IPS-NIHi7 (cell line): Measurements from ENCODE around the gene MTSS2.

Experiments
- DNase-seq: peaks from one replicate; pipeline ENCODE4 v3.0.0; 2012; ENCODE audit warnings: mixed read lengths; ENCODE audit errors: extremely low spot score

Gene MTSS2

DNA sequence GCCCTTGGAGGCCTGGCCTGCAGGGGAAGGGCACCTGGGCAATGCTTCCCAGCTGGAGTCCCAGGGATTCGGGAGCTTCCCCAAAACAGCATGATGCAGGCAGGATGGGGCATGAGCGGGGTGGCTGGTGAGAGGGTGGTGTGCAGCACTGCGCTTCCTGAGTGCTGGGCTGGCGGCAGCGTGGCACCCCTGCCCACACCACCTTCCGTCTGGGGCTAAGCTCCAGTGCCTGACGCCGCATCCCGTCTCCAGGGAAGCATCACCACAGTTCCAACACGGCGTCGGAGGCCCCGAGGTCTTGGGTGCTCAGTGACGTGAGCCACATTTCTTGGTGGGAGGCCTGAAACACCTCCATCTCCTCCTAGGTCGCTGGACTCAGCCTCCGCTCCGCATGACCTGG is 13.8 kb upstream of the MTSS2 start:
- DNase-seq = no peak

DNA sequence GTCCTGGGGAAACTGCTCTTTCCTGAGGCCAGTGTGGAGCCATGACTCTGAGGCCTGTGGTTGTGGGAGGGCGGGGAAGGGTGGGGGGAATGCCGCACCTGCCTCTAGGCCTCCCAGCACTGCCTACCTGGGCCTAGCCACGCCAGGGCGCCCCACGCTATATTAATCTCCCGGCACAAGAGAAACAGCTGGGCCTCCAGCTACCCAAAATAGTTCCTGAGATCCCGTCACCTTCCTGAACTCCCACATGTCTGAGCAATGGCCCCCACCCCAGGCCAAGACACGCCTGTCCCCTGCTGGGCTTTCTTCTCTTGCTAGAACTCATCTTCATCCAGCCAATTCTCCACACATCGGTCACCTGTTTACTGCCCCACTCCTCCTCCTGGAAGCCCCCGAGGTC is 13.0 kb upstream of the MTSS2 start:
- DNase-seq = no peak

DNA sequence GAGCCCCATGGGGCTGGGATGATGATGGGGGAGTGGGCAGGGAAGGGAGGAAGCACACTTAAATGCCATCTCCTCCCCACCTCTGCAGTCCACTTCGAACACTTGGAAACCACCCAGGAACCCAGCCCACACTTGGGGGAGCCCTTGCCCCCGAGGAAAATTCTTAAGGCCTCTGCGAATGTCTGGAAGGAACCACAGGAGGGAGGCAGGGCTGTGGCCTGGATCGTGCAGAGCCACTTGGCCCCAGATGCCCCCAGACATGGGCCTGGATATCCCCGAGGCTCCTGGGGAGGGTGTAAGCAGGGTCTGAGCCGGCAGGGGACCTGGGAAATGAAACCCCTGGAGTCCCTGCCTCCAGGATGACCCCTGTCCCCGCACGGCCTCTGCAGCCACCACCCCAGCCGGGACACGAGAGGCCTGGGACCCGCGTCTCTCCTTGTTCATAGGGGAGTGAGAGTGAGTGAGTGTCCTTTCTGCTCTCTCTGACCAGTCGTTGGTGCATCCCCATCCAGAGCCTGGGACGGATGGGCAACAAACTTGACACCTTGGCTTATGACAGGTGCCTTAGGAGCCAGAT is 11.8 kb upstream of the MTSS2 start:
- DNase-seq = no peak

DNA sequence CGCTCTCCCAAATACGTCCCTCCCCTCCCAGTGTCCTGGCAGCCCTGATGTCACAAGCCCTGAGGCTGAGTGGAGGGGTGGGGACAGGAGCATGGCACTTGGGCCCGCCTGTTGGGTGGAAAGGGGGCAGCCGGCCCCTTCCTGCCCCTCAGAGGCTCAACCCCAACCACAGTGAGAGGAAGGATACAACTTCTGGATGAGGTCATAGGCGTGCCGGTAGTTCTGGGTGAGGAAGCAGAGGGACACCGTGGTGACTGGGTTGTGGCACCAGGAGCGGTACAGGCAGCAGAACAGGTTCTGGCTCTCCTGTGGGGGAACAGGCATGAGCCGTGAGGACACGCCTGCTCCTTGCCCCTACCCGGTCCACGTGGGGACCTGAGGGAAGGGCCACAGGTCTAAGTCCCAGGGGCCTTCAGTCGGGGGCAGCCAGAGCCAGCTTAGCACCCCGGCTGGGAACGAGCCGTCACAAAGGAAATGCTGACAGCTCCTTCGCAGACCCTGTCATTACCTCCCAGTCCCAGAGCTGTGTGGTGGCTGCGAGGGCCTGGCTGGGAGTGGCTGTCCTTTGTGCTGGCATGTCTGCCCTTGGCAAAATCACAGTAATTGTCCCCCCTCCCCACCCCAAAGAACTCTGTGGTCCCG is 11.2 kb upstream of the MTSS2 start:
- DNase-seq = no peak

DNA sequence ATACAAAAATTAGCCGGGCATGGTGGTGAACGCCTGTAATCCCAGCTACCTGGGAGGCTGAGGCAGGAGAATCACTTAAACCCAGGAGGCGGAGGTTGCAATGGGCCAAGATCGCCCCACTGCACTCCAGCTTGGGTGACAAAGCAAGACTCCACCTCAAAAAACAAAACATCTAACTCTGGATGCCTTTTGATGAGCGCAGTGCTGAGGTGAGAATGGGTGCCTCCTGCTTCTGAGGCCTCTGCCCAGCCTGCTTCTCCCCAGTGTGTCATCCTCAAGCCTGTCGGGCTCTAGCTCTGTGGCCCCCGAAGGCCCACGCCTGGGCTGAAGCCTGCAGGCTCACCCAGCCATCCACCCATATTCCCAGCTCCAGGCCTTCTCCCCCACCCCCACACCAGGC is 10.5 kb upstream of the MTSS2 start:
- no peak for DNase-seq

DNA sequence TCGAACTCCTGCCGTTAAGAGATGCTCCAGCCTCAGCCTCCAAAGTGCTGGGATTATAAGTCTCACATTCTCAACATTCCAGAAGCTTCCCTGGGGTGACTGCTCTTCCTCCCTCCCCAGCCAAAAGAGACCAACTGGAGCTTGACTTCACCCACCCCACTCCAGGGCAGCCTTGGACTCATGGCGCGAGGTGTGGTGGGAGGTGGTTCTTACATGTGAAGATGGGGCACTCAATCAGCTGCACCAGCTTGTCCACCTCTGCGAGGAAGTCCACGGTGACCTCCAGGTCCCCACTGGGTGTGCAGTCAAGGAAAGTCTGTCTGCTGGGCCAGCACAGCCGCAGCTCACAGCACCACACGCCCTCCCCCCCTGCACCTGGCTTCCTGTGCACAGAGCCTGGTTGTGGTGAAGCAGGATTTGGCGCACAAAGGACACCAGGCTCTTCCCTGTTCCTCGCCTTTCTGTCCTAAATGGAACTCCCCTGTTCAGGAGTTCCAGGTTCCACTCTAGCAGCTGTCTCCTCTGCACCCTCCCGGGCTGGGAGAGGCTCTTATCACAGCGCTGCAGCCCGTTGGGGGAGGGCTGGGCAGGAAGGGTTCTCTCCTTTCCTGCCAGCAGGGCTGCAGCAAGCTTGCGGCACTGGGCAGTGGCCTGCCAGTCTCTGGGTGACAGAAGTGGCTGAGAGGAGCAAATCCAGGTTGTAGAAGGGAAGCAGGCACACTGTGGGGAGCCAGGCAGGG is 9.6 kb upstream of the MTSS2 start:
- DNase-seq = no peak

DNA sequence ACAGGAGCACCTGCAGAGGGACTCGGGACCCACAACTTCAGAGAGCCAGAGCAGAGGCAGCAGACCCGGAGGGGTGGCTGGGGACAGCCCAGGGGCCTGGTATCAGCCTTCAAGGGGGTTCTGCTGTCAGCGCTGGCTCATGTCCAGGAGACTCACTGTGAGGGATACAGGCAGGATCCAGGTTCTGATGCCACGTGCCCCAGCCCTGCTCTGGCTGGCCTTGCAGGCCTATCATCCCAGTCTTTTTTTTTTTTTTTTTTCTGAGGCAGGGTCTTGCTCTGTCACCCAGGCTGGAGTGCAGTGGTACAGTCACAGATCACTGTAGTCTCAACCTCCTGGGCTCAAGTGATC is 9.0 kb upstream of the MTSS2 start:
- DNase-seq = no peak

DNA sequence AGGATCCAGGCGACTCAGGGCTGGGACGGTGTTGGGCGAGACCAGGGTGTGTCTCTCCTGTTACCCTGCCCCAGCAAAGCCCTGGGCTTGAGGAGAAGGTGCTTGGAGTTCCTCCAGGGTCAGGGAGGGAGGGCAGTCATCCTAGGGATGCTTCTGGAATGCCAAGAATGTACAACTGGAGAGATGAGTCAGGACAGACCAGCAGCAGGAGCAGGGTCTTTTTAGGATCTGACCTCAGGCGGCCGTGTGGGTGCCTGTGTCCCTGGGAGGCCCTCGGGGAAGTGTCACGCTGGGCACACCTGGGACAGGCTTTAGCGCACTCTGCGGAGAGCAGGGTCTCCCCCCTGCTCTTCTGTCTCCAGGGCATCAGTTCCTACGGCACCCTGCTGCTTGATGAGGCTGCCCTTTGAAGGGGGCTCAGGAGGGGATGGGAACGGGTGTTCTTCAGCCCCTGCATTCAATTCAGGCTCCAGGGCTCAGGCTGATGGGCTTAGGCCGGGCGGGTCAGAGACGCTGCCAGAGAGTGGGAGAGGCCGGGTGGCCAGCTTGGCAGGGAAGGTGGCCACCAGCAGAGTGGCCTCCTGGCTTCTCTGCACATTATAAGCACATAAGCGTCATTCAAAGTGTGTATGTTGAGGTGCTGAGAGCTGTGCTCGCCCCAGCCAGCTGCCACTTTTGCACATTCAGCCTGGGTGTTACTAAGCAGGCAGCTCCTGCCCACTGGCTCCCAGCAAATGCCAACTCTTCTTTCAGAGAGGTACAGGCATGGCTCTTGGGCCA is 8.4 kb upstream of the MTSS2 start:
- peak; percentile 79 for DNase-seq

DNA sequence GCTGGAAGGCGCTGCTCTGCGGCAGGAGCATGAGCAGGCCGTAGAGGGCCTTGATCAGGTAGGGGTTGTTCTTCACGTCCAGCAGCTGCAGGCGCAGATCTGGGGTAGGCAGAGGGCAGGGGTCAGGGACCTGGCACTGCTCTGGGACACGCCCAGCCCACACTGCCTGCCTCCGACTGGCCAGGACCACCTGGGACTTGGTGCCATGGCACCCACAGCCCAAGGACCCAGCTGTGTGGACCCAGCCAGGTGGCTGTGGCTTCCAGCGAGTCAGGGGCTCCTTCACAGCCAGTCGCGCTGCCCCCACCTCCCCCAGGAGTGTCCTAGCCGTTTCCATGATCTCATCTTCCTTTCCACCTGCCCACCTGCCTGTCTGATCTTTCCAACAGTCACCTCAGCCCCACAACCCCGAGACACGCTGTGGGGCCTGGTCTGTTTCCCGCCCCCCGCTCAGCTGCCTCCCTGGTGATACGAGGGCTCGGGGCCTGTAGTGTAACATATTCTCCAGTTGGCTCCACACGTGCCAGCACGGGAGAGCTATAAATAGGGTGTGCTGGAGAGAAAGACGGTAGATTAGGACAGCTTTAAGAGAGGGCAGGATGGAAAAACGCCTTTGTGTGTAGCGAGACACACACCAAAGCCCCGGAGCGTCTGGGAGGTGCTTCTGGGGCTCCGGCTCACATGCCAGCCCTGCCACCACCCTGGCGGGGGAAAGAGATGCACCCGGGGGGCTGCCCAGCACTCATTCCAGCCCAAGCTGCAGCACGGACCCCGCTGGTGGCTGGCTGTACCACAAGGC is 7.2 kb upstream of the MTSS2 start:
- DNase-seq = no peak

DNA sequence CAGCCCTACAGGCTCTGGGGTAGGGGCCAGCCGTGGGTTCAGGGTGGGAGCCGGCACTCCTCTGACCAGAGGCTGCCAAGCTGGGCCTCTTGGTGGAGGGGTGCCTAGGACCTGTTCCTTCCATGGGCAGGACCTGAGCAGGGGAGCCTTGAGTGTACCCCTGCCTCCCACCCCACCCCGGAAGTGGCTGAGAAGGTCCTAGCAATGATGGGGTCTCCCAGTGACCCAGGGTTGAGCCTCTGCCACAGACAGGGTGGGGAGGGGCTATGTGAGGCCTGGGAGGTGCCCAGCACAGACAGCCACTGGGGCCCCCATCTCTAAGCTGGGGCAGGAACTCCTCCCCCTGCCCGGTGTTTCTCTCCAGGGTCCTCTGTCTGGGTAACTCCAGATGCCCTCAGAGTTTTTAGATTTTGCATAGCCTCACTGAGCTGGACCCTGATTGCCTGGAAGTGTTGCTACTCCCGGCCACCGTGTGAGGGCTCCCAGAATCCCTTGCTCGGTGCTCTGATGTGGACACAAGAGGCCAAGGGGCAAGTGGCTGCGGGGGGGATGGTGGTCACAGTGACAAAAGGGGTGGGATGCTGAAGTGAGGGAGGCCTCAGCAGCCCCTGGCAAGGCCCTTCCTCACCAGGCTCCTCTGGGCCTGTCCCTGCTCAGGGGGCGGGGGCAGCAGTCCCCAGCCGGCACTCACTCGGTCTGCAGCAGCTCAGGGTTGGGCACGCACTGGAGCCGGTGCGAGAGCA is 6.4 kb upstream of the MTSS2 start:
- no peak for DNase-seq

DNA sequence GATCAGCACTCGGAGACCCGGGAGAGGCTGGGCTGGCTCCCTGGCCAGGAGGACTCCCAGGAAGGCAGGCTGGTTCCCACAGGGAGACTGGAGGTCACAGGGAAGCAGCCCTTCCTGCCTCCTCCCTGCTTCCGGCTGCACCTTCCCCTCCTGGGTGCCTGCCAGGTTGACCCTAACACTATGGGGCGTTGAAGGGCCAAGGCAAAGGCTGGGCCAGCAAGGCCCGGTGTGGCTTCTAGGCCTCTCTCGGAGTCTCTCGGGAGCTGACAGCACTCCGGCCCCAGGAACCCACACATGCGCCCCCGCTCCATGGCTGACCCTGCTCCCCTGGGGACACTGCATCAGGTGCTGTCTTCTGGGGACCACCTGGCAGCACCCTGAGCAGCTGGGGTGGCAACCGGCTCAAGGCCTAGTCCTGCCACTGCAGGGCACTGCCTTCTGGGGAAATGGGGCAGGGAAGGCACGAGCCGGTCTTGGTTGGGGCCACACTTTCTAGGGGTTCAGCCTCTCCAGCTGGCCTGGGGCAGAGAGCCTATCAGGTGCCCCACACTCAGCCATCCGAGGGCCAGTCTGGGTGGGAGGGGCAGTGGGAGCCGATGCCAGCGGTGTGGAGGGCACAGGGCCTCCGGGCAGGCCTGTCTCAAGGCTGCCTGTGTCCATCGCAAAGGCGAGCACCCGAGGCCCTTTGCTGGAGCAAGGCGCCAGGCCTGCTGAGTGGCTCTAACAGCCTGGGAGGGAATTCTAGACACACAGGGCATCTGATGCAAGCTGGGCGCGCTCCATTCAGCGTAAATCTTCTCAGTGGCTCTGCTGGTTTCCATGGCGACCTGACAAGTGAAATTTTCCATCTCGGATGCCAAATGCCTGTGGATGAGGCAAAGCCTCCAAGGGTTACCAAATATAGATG is 5.6 kb upstream of the MTSS2 start:
- DNase-seq = no peak

DNA sequence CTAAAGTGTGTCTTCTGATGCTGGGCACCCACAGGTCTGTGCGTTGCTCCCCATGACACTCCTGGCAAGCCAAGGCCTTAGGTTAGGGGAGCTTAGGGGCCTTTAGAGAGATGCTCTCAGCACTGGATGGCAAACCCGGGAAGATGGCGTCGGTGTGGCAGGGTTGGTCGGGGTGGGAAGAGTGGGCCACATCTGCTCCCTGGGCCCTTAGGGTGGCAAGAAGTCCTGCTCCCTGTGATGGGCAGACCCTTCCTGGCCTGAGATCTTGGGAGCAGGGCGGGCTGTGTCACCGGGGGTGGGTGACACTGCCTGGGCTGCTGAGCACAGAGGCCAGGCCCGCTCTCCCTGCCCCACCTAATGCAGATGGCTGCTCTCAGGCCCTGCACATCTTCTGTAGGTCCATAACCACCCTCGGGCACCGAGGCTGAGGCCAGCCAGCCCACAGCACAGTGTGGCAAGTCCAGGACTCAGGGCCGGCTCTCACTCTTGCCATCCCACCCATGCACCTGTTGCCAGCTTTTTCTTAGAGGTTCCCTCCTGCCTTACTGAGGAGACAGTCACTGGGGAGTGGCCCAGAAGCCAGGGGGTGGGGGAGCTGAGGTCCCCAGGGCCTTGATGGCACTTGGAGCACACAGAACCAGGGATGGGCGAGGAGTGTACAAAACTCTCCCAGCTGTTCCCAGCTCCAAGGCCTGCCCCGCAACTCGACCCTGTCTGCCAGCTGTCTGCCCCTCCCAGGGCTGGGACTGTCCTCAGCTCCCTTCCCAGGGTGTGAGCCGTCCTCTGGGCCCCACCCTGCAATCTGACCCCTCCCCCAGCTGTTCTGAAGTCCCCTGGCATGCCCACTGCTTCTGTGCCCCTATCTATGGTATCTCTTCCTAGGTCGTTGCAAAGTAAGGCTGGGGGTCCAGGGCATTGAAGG is 4.4 kb upstream of the MTSS2 start:
- no peak for DNase-seq

DNA sequence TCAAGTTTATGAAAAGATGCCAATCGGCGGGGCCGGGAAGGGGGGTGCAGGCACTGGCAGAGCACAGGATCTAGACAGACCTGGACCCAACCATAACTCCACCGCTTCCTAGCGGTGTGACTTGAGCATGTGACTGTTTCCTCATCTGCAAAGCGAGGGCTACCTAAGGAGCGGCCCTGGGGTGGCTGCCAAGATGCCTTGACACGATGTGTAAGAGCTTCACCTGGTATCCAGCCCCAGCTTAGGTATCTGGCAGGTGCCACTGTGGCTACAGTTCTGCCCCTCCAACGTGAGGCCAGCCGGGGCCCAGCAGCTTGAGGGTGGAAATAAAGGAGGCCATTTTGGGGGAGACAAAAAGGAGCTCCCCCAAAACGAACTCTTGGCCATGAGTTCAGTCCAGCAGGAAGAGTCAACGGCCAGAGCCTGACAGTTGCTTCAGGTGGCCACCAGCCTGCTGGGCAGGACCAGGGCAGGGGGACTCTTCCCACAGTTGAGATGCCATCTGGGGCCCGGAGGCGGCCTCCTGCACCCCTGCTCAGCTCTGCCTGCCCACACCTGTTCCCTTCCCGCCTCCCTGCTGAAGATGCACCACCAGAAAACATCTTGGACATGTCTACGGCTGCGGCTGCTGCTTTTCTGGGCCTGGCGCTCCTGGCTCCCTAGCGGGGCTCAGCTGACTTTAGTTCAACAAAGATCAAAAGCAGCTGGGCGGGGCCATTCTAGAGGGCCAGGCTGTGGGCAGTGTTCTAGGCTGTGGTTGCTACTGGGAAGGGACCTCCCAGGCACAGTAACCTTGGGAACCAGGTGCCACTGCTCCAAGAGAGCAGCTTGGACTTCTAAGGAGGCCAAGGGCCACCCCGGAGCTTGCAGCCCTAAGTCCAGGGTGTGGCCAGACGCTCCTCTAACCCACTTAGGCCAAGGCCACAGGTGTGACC is 3.4 kb upstream of the MTSS2 start:
- no peak for DNase-seq

DNA sequence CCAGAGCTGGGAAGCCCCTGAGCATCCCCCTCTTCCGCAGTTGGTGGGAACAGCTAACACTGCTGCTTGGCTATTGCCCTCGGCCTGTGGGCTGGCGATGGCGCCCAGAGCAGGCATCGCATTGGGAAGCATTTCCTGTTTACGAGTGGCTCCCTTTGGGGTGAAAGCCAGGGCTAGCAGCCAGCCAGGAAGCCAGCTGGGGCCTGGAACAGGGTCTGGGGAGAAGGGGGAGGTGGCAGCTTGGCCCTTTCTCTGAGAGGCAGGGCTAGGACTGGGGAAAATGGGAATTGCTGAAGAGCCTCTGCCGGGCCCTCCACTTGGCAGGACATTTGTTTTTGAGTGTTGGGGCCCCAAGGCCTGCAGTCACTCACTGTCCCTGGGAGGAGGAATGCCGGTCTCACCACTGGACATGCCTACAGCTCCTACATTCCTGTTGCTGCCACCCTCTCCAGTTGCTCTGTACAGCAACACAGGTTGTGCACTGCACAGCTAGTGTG is 2.4 kb upstream of the MTSS2 start:
- DNase-seq = no peak

DNA sequence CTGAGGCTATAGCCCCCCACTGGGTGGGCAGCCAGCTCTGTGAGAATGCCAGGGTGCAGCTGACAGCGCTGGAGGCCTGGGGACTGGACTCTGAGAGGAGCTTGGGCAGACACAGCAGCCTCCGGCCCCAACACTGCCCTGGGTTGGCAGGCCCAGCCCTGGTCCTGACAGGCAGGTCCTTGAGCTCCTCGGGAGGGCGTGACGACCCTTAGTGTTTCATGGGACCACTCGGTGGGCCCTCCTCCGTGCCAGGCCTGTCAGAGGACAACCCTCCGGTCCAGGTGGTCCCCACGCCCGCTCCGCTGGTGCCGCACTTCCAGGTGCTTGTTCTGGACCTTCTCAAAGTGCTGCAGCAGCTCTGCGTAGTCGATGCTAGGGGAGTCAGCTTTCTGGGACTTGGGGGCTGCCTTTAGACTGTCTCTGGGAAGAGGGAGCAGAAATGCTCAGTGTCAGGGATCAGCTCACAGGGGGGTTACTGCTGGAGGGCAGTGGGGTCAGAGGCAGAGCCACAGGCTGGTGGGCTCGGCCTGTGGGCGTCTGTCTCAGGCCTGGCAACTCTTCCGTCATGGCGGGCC is 1.9 kb upstream of the MTSS2 start:
- DNase-seq = no peak

DNA sequence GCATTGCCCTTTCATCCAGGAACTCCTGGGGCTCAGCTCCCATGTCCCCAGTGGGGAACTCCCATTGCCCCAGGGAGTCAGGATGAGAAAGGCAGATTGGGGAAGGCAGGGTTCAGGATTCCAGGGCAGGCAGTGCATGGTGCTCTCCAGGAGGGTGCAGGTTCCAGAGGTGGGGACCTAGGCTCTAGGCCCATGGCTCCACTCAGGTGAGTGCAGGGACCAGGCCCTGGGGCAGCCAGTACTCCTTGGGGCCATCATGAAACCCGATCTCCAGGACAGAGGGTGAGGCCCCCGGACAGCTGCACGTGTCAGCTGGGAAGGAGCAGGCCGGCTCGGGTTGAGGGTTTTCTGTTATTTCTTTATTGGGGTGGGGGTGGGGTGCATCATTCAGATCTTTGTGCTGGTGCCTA is 1.3 kb upstream of the MTSS2 start:
- no peak for DNase-seq

DNA sequence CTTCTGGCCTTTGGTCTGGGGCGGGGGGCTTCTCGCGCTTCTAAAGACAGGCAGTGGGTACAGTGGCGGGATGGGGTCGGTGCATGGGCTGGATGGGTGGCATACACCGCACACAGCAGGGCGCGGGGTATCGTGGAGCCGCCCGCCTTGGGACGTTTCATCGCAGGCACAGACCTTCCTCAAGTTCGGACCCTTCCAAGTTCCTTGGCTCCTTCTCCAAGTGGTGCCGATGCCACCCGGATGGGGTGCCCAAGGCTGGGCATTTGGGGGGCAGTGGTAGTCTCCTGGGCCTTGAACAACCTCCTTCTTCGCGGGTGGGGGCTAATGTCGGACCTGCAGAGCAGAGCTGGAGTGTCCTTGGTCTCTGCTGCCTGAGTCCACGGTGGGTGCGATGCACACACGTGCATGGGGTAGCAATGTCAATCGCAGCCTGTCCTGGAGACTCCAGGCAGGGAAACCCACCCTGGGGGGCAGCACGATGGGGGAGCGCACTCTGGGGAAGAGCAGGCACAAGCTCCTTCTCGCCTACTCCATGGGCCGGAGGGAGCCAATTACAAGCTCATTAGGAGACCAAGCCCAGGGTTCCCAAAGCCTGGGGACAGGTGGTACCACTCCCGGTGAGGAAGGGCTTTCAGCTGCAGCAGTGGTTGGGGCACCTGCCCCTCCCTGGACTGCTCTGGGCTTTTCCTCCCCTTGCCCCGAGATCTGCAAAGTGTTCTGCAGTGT is 686 bp upstream of the MTSS2 start:
- no peak for DNase-seq
